SK-N-SH (cell line): ENCODE results near the gene RNGTT. TPM values are rescaled to one million over a fixed set of nuclear protein-coding genes. Genes with fewer than 3 reads are reported as not detected.

ENCODE experiments used
- CTCF ChIA-PET: fragments of 300-600, 350-600 bp; formaldehyde crosslinking; extraction: SDS; loops from one replicate; lab custom pipeline; 2021; lab: Yijun Ruan, JAX
- POLR2A ChIA-PET: fragments of 350-600 bp; sonication (Branson Sonifier 250); formaldehyde crosslinking; extraction: SDS; loops from one replicate; lab custom pipeline; 2020; ENCODE audit warnings: antibody characterized with exemption, inconsistent platforms; lab: Yijun Ruan, JAX
- DNase-seq: peaks from one replicate; pipeline ENCODE4 v3.0.0; 2012
- H2AFZ ChIP-seq: fragments of 200-600 bp; sonication (generic); 2 replicates; pipeline ENCODE4 v1.8.1; 2016; ENCODE audit warnings: antibody characterized with exemption, mild to moderate bottlenecking, low read depth
- H3F3A ChIP-seq: fragments of 200-600 bp; sonication (generic); replicated peaks from 2 replicates; pipeline ENCODE3; 2016; ENCODE audit warnings: antibody characterized with exemption, mild to moderate bottlenecking; ENCODE audit not compliant: insufficient read depth
- H3K27ac ChIP-seq, 2 experiments: fragments of 200-500 bp in 1 of 2; fragments of 200-600 bp in 1 of 2; sonication (Bioruptor generic) in 1 of 2; sonication (generic), shearing (Covaris generic) in 1 of 2; 2 replicates each; pipeline versions ENCODE4 v1.5.1 to v1.6.1; 2014 to 2016; ENCODE audit warnings: low read depth in 2 of 2, inconsistent platforms in 1 of 2, low read length in 1 of 2, mild to moderate bottlenecking in 1 of 2, mixed read lengths in 1 of 2
- H3K27me3 ChIP-seq: fragments of 200-600 bp; sonication (generic), shearing (Covaris generic); 2 replicates; pipeline ENCODE4 v1.6.1; 2016; ENCODE audit warnings: mixed run types; ENCODE audit not compliant: insufficient read depth
- H3K36me3 ChIP-seq, 2 experiments: fragments of 200-500 bp in 1 of 2; fragments of 200-600 bp in 1 of 2; sonication (Bioruptor generic) in 1 of 2; sonication (generic) in 1 of 2; replicated peaks in 1 of 2; 2 replicates each; pipeline versions ENCODE3 to v1.5.1; 2014 to 2016; ENCODE audit warnings: low read length in 1 of 2, mild to moderate bottlenecking in 1 of 2; ENCODE audit not compliant: insufficient read depth in 2 of 2, control insufficient read depth in 1 of 2
- H3K4me1 ChIP-seq, 2 experiments: fragments of 200-500 bp in 1 of 2; fragments of 200-600 bp in 1 of 2; sonication (Bioruptor generic) in 1 of 2; sonication (generic), shearing (Covaris generic) in 1 of 2; 2 replicates each; pipeline versions ENCODE4 v1.5.1 to v1.6.1; 2014 to 2016; ENCODE audit warnings: low read depth in 1 of 2, low read length in 1 of 2, mixed run types in 1 of 2; ENCODE audit not compliant: insufficient read depth in 2 of 2, control insufficient read depth in 1 of 2
- H3K4me2 ChIP-seq: fragments of 200-600 bp; sonication (generic), shearing (Covaris generic); 2 replicates; pipeline ENCODE4 v1.6.1; 2017; ENCODE audit warnings: mixed run types
- H3K4me3 ChIP-seq, 2 experiments: fragments of 200-500 bp in 1 of 2; fragments of 200-600 bp in 1 of 2; sonication (Bioruptor generic) in 1 of 2; sonication (generic), shearing (Covaris generic) in 1 of 2; 2 replicates each; pipeline versions ENCODE4 v1.5.1 to v1.8.1; 2014 to 2016; ENCODE audit warnings: low read depth in 2 of 2, inconsistent platforms in 1 of 2, low read length in 1 of 2, mild to moderate bottlenecking in 1 of 2, mixed read lengths in 1 of 2, moderate library complexity in 1 of 2
- H3K79me2 ChIP-seq: fragments of 200-600 bp; sonication (generic); 2 replicates; pipeline ENCODE4 v1.8.1; 2017; ENCODE audit warnings: mild to moderate bottlenecking; ENCODE audit not compliant: insufficient read depth
- H3K9ac ChIP-seq: fragments of 200-600 bp; sonication (generic); 2 replicates; pipeline ENCODE4 v1.6.1; 2017; ENCODE audit warnings: mixed run types
- H3K9me2 ChIP-seq: fragments of 200-600 bp; sonication (generic); 2 replicates; pipeline ENCODE4 v1.6.1; 2017; ENCODE audit warnings: mixed run types
- H3K9me3 ChIP-seq: fragments of 200-600 bp; sonication (generic); 2 replicates; pipeline ENCODE4 v1.6.1; 2017; ENCODE audit warnings: mixed run types, mild to moderate bottlenecking, moderate library complexity
- H4K20me1 ChIP-seq: fragments of 200-600 bp; sonication (generic); 2 replicates; pipeline ENCODE4 v1.6.1; 2017; ENCODE audit warnings: mild to moderate bottlenecking, mixed run types; ENCODE audit not compliant: insufficient read depth
- CHD2 ChIP-seq: fragments of 150-350 bp; IDR thresholded peaks from 2 replicates; pipeline ENCODE4 v1.6.1; 2018; ENCODE audit warnings: low read length; ENCODE audit not compliant: partially characterized antibody
- EP300 ChIP-seq, 2 experiments: IDR thresholded peaks; 2 replicates each; pipeline versions ENCODE4 v1.4.0 to v1.6.1; 2012; ENCODE audit warnings: borderline replicate concordance in 1 of 2, low read depth in 1 of 2, low read length in 1 of 2
- EZH2phosphoT487 ChIP-seq: fragments of 200-600 bp; sonication (generic); IDR thresholded peaks from 2 replicates; pipeline ENCODE4 v1.6.1; 2017; ENCODE audit warnings: low read depth, mixed run types, mild to moderate bottlenecking, antibody characterized with exemption, moderate library complexity, borderline replicate concordance
- FOXJ3 ChIP-seq: sonication (generic); formaldehyde crosslinking; IDR thresholded peaks from 2 replicates; pipeline ENCODE4 v1.5.1; 2020; ENCODE audit warnings: mild to moderate bottlenecking, missing genetic modification reagents
- GATA2 ChIP-seq: sonication (generic); formaldehyde crosslinking; IDR thresholded peaks from 2 replicates; pipeline ENCODE4 v1.5.0; 2020; ENCODE audit warnings: mild to moderate bottlenecking, missing genetic modification reagents
- JUND ChIP-seq: IDR thresholded peaks from 2 replicates; pipeline ENCODE4 v1.4.0; 2012
- TAF1 ChIP-seq: IDR thresholded peaks from 2 replicates; pipeline ENCODE4 v1.6.1; 2012; ENCODE audit warnings: low read depth, mild to moderate bottlenecking, low read length, moderate library complexity, borderline replicate concordance
- TEAD4 ChIP-seq: IDR thresholded peaks from 2 replicates; pipeline ENCODE4 v1.4.0; 2012; ENCODE audit warnings: mild to moderate bottlenecking, borderline replicate concordance; ENCODE audit not compliant: insufficient read depth
- WGBS: methylation state at CpG from one replicate; pipeline ENCODE4 v1.1.6; 2017; ENCODE audit warnings: low lambda C conversion rate; 5-methylcytosine and 5-hydroxymethylcytosine counted together
- polyA plus RNA-seq, 3 experiments: library from polyadenylated mRNA; depleted of rRNA; stranded (reverse); fragments of >200 nt; gene quantifications; 2 replicates each; pipeline ENCODE4 v1.2.3, GENCODE V29; 2012
- TF ChIP-seq, protein P1 (sequence below): fragments of 200-600 bp; sonication (generic); IDR thresholded peaks from 2 replicates; pipeline ENCODE4 v1.6.1; 2017; ENCODE audit warnings: antibody characterized with exemption, mild to moderate bottlenecking, moderate library complexity
- TF ChIP-seq, protein P2 (sequence below): IDR thresholded peaks from 2 replicates; pipeline ENCODE4 v1.6.1; 2012; ENCODE audit warnings: mild to moderate bottlenecking, low read depth, low read length, moderate library complexity

RNGTT gene
- polyA plus RNA-seq, 1 of the 3 experiments (the other 2 are of a cell fraction): 3.3 TPM

DNA sequence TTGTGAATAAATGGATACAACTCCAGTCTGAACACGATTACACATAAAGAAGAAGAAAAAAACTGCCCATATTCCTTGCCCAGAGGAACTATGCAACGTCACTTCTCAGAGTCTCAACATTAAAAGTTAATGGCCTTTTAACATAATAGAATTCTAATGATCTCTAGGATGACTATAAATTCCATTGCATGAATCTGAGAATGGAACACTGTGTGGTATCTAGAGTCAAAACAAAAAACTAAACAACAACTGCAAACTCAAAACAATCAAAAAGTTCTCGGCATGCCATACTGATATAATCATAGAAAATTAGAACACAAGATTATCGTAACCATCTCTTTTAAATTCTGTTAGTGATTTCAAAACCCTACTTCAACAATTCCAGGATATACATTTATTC lies 283.6 kb downstream of the RNGTT start:
- Histone ChIP-seq H3K79me2 (no peaks in the 10 kb centered on the region), H3K27me3 (no peaks in the 10 kb centered on the region), H3K4me2 (no peak overlapping the region), H3K4me1 (no peaks in the 10 kb centered on the region), H3K9me3 (no peaks in the 10 kb centered on the region), H3K9me2 (no peaks in the 10 kb centered on the region), H3K4me3 (no peak overlapping the region), H3F3A (peaks cover 3% of the 10 kb centered on the region), H3K27ac (no peak overlapping the region), H2AFZ (no peak overlapping the region), H3K9ac (no peak overlapping the region), H3K36me3 (peaks cover 0 to 16% of the 10 kb centered on the region in 2 experiments), H4K20me1 (no peaks in the 10 kb centered on the region)
- CTCF ChIA-PET: no interaction called here
- TF ChIP-seq JUND (no peak), FOXJ3 (CRISPR knock-in tag) (no peak), EP300 (IDR thresholded peaks at IDR 0.05; ENCODE audit: borderline replicate concordance in 1 of 2, low read depth in 1 of 2, low read length in 1 of 2) (no peak), TEAD4 (no peak), GATA2 (CRISPR knock-in tag) (no peak)
- TF ChIP-seq, protein P1, sequence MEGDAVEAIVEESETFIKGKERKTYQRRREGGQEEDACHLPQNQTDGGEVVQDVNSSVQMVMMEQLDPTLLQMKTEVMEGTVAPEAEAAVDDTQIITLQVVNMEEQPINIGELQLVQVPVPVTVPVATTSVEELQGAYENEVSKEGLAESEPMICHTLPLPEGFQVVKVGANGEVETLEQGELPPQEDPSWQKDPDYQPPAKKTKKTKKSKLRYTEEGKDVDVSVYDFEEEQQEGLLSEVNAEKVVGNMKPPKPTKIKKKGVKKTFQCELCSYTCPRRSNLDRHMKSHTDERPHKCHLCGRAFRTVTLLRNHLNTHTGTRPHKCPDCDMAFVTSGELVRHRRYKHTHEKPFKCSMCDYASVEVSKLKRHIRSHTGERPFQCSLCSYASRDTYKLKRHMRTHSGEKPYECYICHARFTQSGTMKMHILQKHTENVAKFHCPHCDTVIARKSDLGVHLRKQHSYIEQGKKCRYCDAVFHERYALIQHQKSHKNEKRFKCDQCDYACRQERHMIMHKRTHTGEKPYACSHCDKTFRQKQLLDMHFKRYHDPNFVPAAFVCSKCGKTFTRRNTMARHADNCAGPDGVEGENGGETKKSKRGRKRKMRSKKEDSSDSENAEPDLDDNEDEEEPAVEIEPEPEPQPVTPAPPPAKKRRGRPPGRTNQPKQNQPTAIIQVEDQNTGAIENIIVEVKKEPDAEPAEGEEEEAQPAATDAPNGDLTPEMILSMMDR: no peak
- TF ChIP-seq, protein P2, sequence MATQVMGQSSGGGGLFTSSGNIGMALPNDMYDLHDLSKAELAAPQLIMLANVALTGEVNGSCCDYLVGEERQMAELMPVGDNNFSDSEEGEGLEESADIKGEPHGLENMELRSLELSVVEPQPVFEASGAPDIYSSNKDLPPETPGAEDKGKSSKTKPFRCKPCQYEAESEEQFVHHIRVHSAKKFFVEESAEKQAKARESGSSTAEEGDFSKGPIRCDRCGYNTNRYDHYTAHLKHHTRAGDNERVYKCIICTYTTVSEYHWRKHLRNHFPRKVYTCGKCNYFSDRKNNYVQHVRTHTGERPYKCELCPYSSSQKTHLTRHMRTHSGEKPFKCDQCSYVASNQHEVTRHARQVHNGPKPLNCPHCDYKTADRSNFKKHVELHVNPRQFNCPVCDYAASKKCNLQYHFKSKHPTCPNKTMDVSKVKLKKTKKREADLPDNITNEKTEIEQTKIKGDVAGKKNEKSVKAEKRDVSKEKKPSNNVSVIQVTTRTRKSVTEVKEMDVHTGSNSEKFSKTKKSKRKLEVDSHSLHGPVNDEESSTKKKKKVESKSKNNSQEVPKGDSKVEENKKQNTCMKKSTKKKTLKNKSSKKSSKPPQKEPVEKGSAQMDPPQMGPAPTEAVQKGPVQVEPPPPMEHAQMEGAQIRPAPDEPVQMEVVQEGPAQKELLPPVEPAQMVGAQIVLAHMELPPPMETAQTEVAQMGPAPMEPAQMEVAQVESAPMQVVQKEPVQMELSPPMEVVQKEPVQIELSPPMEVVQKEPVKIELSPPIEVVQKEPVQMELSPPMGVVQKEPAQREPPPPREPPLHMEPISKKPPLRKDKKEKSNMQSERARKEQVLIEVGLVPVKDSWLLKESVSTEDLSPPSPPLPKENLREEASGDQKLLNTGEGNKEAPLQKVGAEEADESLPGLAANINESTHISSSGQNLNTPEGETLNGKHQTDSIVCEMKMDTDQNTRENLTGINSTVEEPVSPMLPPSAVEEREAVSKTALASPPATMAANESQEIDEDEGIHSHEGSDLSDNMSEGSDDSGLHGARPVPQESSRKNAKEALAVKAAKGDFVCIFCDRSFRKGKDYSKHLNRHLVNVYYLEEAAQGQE: no peak
- no peak for DNase-seq
- POLR2A ChIA-PET: no interaction called here
- 86% methylated on average over 4 of the region's 4 CpGs for WGBS

DNA sequence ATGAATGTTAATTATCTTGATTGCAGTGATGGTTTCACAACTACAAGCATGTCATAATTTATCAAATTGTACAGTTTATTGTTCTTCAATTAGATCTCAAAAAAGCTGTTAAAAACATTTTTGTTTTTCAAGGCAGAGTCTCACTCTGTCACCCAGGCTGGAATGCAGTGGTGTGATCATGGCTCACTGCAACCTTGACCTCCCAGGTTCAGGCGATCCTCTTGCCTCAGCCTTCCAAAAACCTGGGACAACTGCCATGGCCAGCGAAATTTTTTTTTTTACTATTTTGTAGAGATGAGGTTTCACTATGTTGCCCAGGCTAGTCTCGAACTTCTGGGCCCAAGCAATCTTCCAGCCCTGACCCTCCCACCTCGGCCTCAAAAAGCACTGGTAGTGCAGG lies 286.1 kb downstream of the RNGTT start:
- no peak overlapping the region for H3K9ac ChIP-seq
- TF ChIP-seq JUND (no peak), EZH2phosphoT487 (no peak), TEAD4 (no peak), TAF1 (no peak), CHD2 (no peak)
- H3K4me2 ChIP-seq: no peak overlapping the region
- H3K4me3 ChIP-seq: no peak overlapping the region
- H4K20me1 ChIP-seq: no peaks in the 10 kb centered on the region
- WGBS: 97% methylated on average over 4 of the region's 4 CpGs
- H3K9me2 ChIP-seq: no peaks in the 10 kb centered on the region
- H3F3A ChIP-seq: peaks cover 3% of the 10 kb centered on the region
- peaks cover 0 to 16% of the 10 kb centered on the region in 2 experiments for H3K36me3 ChIP-seq
- no peak for DNase-seq
- no peaks in the 10 kb centered on the region for H3K79me2 ChIP-seq
- CTCF ChIA-PET: no interaction called here
- no peak overlapping the region for H3K27ac ChIP-seq
- POLR2A ChIA-PET: no interaction called here
- H3K4me1 ChIP-seq: no peaks in the 10 kb centered on the region
- no peak overlapping the region for H2AFZ ChIP-seq
- H3K9me3 ChIP-seq: no peaks in the 10 kb centered on the region
- no peaks in the 10 kb centered on the region for H3K27me3 ChIP-seq
